HepG2 (cell line): ENCODE data around the gene BAZ1B. TPM values are rescaled to one million over a fixed set of nuclear protein-coding genes. Genes with fewer than 3 reads are reported as not detected.
A peak's percentile ranks its signal among the peaks of the same experiment; 100 is the strongest.

Source experiments
- SP5 ChIP-seq: IDR thresholded peaks from 2 replicates; pipeline ENCODE4 v1.6.1; 2016; ENCODE audit warnings: low read depth, borderline replicate concordance
- ZBTB20 ChIP-seq: sonication (generic); formaldehyde crosslinking; IDR thresholded peaks from 2 replicates; pipeline ENCODE4 v1.8.1; 2023; ENCODE audit warnings: missing genetic modification reagents, low read depth, mild to moderate bottlenecking, borderline replicate concordance
- ZNF530 ChIP-seq: sonication (generic); formaldehyde crosslinking; IDR thresholded peaks from 2 replicates; pipeline ENCODE4 v1.5.0; 2020; ENCODE audit warnings: low read depth, mild to moderate bottlenecking, missing genetic modification reagents
- ZNF558 ChIP-seq: sonication (generic); formaldehyde crosslinking; IDR thresholded peaks from 2 replicates; pipeline ENCODE4 v1.9.0; 2022; ENCODE audit warnings: mild to moderate bottlenecking, missing genetic modification reagents, borderline replicate concordance
- ZSCAN21 ChIP-seq: sonication (generic); formaldehyde crosslinking; IDR thresholded peaks from 2 replicates; pipeline ENCODE4 v1.8.0; 2022; ENCODE audit warnings: mild to moderate bottlenecking, missing genetic modification reagents, moderate library complexity, borderline replicate concordance
- polyA plus RNA-seq, 8 experiments: library from polyadenylated mRNA; depleted of rRNA in 3 of 8; stranded (reverse) in 7 of 8; unstranded in 1 of 8; fragments of >200 nt; fragmentation: Illumina TruSeq in 4 of 8; extraction: Trizol in 4 of 8; gene quantifications; 2 replicates each; pipeline versions ENCODE4 v1.2.1 to v1.2.3, GENCODE V29; 2011 to 2016; ENCODE audit warnings: low read depth in 4 of 8, missing spikeins in 1 of 8, mixed read lengths in 1 of 8; ENCODE audit not compliant: insufficient read depth in 1 of 8
- total RNA-seq, 5 experiments: library from RNA; depleted of rRNA; stranded (reverse); fragments of >200 nt; fragmentation: Illumina TruSeq; extraction: Trizol; gene quantifications; 2 replicates each; pipeline ENCODE4 v1.2.3, GENCODE V29; 2016; ENCODE audit warnings: low read depth in 1 of 5
- TF ChIP-seq, protein P1 (sequence below), 2 experiments: sonication (generic) in 1 of 2; formaldehyde crosslinking in 1 of 2; IDR thresholded peaks; 2 replicates each; pipeline versions ENCODE4 v1.6.1 to v1.9.0; 2014 to 2022; ENCODE audit warnings: antibody characterized with exemption in 1 of 2, borderline replicate concordance in 1 of 2, inconsistent platforms in 1 of 2, low read depth in 1 of 2, missing genetic modification reagents in 1 of 2
- TF ChIP-seq, protein P2 (sequence below): sonication (generic); formaldehyde crosslinking; IDR thresholded peaks from 2 replicates; pipeline ENCODE4 v1.4.0; 2020; ENCODE audit warnings: missing genetic modification reagents, borderline replicate concordance
- TF ChIP-seq, protein P3 (sequence below): sonication (generic); formaldehyde crosslinking; IDR thresholded peaks from 2 replicates; pipeline ENCODE4 v1.4.0; 2020; ENCODE audit warnings: missing genetic modification reagents
- TF ChIP-seq, protein P4 (sequence below): sonication (generic); formaldehyde crosslinking; IDR thresholded peaks from 2 replicates; pipeline ENCODE4 v1.8.0; 2022; ENCODE audit warnings: mild to moderate bottlenecking, missing genetic modification reagents, moderate library complexity

BAZ1B gene
- total and polyA plus RNA-seq, 2 of the 13 experiments (the other 11 are each of a cell fraction or from before 2014, with no cell fraction given) = 18.6 to 69.4 TPM

DNA sequence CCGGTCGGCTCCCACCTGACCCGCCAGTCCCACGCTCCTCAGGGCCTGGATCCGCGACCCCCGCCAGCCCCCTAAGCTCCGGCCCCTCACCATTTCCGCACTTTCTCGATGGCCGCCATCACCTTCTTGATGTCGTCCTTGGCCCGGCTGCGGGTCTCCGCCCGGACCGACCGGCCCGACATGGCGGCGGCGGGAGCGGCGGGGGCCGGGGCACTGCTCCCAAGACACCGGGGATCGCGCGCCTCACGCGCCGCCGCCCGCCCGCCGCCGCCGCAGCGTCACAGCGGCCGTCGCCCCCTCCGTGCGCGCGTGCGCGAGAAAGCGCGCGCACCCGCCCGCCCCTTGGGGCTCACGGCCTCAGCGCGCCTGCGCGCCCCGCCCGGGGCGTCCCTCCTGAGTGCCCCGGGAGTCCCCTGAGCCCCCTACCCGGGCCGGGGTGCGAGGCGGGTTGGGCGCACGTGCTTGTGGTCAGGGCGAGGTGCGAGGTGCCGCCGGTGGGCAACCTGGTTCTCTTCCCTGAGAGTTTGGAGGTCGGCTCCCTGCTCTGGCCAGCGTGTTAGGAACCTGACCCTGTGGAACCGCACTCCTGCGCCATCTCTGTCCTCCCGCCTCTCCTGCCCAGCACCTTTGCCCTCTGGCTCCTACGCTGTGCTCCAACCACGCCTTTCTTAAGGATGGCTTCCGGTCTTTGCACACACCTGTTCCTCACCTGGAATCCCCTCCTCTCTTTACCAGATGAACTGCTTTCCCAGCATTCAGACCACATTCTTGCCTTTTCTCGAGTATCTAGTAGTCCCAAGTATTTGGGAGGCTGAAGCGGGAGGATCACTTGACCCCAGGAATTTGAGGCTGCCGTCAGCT is 35.5 kb upstream of the BAZ1B start, which contains the start of gene BCL7B (continued):
- TF ChIP-seq, protein P1, sequence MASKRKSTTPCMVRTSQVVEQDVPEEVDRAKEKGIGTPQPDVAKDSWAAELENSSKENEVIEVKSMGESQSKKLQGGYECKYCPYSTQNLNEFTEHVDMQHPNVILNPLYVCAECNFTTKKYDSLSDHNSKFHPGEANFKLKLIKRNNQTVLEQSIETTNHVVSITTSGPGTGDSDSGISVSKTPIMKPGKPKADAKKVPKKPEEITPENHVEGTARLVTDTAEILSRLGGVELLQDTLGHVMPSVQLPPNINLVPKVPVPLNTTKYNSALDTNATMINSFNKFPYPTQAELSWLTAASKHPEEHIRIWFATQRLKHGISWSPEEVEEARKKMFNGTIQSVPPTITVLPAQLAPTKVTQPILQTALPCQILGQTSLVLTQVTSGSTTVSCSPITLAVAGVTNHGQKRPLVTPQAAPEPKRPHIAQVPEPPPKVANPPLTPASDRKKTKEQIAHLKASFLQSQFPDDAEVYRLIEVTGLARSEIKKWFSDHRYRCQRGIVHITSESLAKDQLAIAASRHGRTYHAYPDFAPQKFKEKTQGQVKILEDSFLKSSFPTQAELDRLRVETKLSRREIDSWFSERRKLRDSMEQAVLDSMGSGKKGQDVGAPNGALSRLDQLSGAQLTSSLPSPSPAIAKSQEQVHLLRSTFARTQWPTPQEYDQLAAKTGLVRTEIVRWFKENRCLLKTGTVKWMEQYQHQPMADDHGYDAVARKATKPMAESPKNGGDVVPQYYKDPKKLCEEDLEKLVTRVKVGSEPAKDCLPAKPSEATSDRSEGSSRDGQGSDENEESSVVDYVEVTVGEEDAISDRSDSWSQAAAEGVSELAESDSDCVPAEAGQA (IDR thresholded peaks at IDR 0.05; ENCODE audit: low read depth) = no peak
- TF ChIP-seq, protein P1 (CRISPR knock-in tag; IDR thresholded peaks at IDR 0.05; ENCODE audit: borderline replicate concordance) = peak; percentile 97; the same call in 1 of the 2 replicates
- TF ChIP-seq, protein P2, sequence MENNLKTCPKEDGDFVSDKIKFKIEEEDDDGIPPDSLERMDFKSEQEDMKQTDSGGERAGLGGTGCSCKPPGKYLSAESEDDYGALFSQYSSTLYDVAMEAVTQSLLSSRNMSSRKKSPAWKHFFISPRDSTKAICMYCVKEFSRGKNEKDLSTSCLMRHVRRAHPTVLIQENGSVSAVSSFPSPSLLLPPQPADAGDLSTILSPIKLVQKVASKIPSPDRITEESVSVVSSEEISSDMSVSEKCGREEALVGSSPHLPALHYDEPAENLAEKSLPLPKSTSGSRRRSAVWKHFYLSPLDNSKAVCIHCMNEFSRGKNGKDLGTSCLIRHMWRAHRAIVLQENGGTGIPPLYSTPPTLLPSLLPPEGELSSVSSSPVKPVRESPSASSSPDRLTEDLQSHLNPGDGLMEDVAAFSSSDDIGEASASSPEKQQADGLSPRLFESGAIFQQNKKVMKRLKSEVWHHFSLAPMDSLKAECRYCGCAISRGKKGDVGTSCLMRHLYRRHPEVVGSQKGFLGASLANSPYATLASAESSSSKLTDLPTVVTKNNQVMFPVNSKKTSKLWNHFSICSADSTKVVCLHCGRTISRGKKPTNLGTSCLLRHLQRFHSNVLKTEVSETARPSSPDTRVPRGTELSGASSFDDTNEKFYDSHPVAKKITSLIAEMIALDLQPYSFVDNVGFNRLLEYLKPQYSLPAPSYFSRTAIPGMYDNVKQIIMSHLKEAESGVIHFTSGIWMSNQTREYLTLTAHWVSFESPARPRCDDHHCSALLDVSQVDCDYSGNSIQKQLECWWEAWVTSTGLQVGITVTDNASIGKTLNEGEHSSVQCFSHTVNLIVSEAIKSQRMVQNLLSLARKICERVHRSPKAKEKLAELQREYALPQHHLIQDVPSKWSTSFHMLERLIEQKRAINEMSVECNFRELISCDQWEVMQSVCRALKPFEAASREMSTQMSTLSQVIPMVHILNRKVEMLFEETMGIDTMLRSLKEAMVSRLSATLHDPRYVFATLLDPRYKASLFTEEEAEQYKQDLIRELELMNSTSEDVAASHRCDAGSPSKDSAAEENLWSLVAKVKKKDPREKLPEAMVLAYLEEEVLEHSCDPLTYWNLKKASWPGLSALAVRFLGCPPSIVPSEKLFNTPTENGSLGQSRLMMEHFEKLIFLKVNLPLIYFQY (CRISPR knock-in tag) = no peak
- TF ChIP-seq ZBTB20 (peak; percentile 93), SP5 (no peak), ZNF558 (CRISPR knock-in tag) (peak; percentile 88), ZSCAN21 (CRISPR knock-in tag) (peak; percentile 92), ZNF530 (CRISPR knock-in tag) (peak; percentile 91)
- TF ChIP-seq, protein P3, sequence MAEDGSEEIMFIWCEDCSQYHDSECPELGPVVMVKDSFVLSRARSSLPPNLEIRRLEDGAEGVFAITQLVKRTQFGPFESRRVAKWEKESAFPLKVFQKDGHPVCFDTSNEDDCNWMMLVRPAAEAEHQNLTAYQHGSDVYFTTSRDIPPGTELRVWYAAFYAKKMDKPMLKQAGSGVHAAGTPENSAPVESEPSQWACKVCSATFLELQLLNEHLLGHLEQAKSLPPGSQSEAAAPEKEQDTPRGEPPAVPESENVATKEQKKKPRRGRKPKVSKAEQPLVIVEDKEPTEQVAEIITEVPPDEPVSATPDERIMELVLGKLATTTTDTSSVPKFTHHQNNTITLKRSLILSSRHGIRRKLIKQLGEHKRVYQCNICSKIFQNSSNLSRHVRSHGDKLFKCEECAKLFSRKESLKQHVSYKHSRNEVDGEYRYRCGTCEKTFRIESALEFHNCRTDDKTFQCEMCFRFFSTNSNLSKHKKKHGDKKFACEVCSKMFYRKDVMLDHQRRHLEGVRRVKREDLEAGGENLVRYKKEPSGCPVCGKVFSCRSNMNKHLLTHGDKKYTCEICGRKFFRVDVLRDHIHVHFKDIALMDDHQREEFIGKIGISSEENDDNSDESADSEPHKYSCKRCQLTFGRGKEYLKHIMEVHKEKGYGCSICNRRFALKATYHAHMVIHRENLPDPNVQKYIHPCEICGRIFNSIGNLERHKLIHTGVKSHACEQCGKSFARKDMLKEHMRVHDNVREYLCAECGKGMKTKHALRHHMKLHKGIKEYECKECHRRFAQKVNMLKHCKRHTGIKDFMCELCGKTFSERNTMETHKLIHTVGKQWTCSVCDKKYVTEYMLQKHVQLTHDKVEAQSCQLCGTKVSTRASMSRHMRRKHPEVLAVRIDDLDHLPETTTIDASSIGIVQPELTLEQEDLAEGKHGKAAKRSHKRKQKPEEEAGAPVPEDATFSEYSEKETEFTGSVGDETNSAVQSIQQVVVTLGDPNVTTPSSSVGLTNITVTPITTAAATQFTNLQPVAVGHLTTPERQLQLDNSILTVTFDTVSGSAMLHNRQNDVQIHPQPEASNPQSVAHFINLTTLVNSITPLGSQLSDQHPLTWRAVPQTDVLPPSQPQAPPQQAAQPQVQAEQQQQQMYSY (CRISPR knock-in tag) = 0 out of 2 replicates have a peak, but pooled peaks have one; percentile 42
- TF ChIP-seq, protein P4, sequence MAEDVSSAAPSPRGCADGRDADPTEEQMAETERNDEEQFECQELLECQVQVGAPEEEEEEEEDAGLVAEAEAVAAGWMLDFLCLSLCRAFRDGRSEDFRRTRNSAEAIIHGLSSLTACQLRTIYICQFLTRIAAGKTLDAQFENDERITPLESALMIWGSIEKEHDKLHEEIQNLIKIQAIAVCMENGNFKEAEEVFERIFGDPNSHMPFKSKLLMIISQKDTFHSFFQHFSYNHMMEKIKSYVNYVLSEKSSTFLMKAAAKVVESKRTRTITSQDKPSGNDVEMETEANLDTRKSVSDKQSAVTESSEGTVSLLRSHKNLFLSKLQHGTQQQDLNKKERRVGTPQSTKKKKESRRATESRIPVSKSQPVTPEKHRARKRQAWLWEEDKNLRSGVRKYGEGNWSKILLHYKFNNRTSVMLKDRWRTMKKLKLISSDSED (CRISPR knock-in tag) = no peak
